Measurements from ENCODE around the gene NAA10. TPM values are rescaled to one million over a fixed set of nuclear protein-coding genes. Genes with fewer than 3 reads are reported as not detected.
A peak's percentile ranks its signal among the peaks of the same experiment; 100 is the strongest.

Gene NAA10
- total RNA-seq, 1 experiment from 2014 or later: 107 TPM

- DNase-seq (ENCODE audit: low spot score) (no peak), ATAC-seq (no peak)
- no peaks in the 10 kb centered on the region for H3K36me3 Mint-ChIP-seq
- TF ChIP-seq, protein P1, sequence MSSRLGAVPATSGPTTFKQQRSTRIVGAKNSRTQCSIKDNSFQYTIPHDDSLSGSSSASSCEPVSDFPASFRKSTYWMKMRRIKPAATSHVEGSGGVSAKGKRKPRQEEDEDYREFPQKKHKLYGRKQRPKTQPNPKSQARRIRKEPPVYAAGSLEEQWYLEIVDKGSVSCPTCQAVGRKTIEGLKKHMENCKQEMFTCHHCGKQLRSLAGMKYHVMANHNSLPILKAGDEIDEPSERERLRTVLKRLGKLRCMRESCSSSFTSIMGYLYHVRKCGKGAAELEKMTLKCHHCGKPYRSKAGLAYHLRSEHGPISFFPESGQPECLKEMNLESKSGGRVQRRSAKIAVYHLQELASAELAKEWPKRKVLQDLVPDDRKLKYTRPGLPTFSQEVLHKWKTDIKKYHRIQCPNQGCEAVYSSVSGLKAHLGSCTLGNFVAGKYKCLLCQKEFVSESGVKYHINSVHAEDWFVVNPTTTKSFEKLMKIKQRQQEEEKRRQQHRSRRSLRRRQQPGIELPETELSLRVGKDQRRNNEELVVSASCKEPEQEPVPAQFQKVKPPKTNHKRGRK (CRISPR knock-in tag; IDR thresholded peaks at IDR 0.05; ENCODE audit: borderline replicate concordance): no peak
- TF ChIP-seq ZNF396 (CRISPR knock-in tag; IDR thresholded peaks at IDR 0.05; ENCODE audit: borderline replicate concordance) (no peak), TEAD4 (CRISPR knock-in tag; IDR thresholded peaks at IDR 0.05) (no peak), CBFB (CRISPR knock-in tag; IDR thresholded peaks at IDR 0.05; ENCODE audit: low read depth) (no peak), RORB (CRISPR knock-in tag; IDR thresholded peaks at IDR 0.05) (no peak), ZNF263 (CRISPR knock-in tag; IDR thresholded peaks at IDR 0.05; ENCODE audit: low read depth) (no peak), GABPB1 (CRISPR knock-in tag; IDR thresholded peaks at IDR 0.05) (no peak), NR3C1 (CRISPR knock-in tag; conservative IDR thresholded peaks at IDR 0.05; ENCODE audit: low read depth) (no peak), SMAD3 (CRISPR knock-in tag; IDR thresholded peaks at IDR 0.05; ENCODE audit: borderline replicate concordance) (no peak), GTF2I (CRISPR knock-in tag; conservative IDR thresholded peaks at IDR 0.05) (no peak), ZNF317 (CRISPR knock-in tag; IDR thresholded peaks at IDR 0.05; ENCODE audit: borderline replicate concordance, low read depth) (no peak), JAZF1 (CRISPR knock-in tag; IDR thresholded peaks at IDR 0.05) (no peak), ZNF121 (CRISPR knock-in tag; IDR thresholded peaks at IDR 0.05) (no peak), ATF1 (CRISPR knock-in tag; IDR thresholded peaks at IDR 0.05) (no peak), NR1H2 (CRISPR knock-in tag; IDR thresholded peaks at IDR 0.05) (no peak), NFYB (CRISPR knock-in tag; conservative IDR thresholded peaks at IDR 0.05; ENCODE audit: low read depth) (no peak), TEAD1 (CRISPR knock-in tag; IDR thresholded peaks at IDR 0.05) (no peak), ZNF671 (CRISPR knock-in tag; IDR thresholded peaks at IDR 0.05) (no peak)
- TF ChIP-seq, protein P2, sequence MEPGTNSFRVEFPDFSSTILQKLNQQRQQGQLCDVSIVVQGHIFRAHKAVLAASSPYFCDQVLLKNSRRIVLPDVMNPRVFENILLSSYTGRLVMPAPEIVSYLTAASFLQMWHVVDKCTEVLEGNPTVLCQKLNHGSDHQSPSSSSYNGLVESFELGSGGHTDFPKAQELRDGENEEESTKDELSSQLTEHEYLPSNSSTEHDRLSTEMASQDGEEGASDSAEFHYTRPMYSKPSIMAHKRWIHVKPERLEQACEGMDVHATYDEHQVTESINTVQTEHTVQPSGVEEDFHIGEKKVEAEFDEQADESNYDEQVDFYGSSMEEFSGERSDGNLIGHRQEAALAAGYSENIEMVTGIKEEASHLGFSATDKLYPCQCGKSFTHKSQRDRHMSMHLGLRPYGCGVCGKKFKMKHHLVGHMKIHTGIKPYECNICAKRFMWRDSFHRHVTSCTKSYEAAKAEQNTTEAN (CRISPR knock-in tag; IDR thresholded peaks at IDR 0.05): no peak
- TF ChIP-seq, protein P3, sequence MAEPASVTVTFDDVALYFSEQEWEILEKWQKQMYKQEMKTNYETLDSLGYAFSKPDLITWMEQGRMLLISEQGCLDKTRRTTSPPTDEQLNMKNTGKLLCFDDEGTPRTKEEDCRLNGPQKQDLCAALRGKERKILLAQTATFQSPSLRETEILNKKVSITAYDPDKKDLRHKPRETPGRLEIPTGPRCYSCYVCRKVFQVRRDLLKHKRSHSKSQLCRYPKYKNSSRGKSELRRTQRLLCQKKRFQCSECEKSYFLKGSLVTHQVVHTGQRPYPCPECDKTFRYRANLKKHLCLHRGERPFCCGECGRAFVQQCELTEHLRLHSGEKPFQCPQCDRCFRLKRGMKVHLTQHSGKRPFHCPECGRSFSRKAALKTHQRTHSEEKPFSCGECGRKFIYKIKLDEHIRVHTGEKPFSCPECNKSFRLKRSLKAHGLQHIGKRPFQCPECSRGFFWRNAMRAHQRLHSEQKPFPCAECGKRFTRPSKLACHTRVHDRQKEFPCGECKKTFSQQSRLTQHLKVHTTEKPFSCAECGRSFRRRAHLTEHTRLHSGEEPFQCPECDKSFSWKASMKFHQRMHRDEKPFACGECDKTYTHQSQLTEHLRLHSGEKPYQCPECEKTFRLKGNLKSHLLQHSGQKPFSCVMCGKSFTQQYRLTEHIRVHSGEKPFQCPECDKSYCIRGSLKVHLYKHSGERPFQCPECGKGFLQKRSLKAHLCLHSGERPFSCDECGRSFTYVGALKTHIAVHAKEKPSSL (CRISPR knock-in tag; conservative IDR thresholded peaks at IDR 0.05): no peak
- no peaks in the 10 kb centered on the region; the same call in 1 of the 2 replicates for H3K27me3 Mint-ChIP-seq (ENCODE audit: low read depth)
- no peak overlapping the region for H3K4me3 Mint-ChIP-seq
- H3K4me1 Mint-ChIP-seq: peaks cover 61% of the 10 kb centered on the region
- H3K27ac Mint-ChIP-seq: no peak overlapping the region
- no peaks in the 10 kb centered on the region for H3K9me3 Mint-ChIP-seq
- POLR2A ChIA-PET: interaction anchor here (1.0 kb wide), 1 partner anchor 48 kb away, joined by 3 read pairs; no protein-coding TSS in a partner anchor
- CTCF ChIA-PET: no interaction called here
Measured at GRCh38 chrX:153880440-153880815, 54.4 kb downstream of the NAA10 start.

GRCh38 chrX:153879741-153880439 lies 54.9 kb downstream of the NAA10 start:
- DNase-seq (ENCODE audit: low spot score) (no peak), ATAC-seq (no peak)
- H3K9me3 Mint-ChIP-seq: no peaks in the 10 kb centered on the region
- H3K36me3 Mint-ChIP-seq: no peaks in the 10 kb centered on the region
- peaks cover 61% of the 10 kb centered on the region for H3K4me1 Mint-ChIP-seq
- no peak overlapping the region for H3K27ac Mint-ChIP-seq
- H3K27me3 Mint-ChIP-seq (ENCODE audit: low read depth): no peaks in the 10 kb centered on the region; the same call in 1 of the 2 replicates
- ChIA-PET POLR2A (no interaction called here), CTCF (interaction anchor here (0.8 to 2.5 kb wide), 7 partner anchors 29 to 113 kb away, joined by 3 to 10 read pairs (median 6); no protein-coding TSS in a partner anchor)
- peak overlapping the region; percentile 51; the same call in 1 of the 2 replicates for H3K4me3 Mint-ChIP-seq
- TF ChIP-seq ZNF138 (CRISPR knock-in tag; conservative IDR thresholded peaks at IDR 0.05): no peak
- no peak for TF ChIP-seq PRRX2 (CRISPR knock-in tag; IDR thresholded peaks at IDR 0.05)
- TF ChIP-seq ATF3 (CRISPR knock-in tag; conservative IDR thresholded peaks at IDR 0.05): no peak
- TF ChIP-seq E2F4 (CRISPR knock-in tag; IDR thresholded peaks at IDR 0.05; ENCODE audit: borderline replicate concordance, low read depth): no peak
- TF ChIP-seq, protein P1 (CRISPR knock-in tag; IDR thresholded peaks at IDR 0.05; ENCODE audit: borderline replicate concordance): no peak
- no peak for TF ChIP-seq ZNF416 (CRISPR knock-in tag; IDR thresholded peaks at IDR 0.05)
- TF ChIP-seq ATF2 (CRISPR knock-in tag; IDR thresholded peaks at IDR 0.05; ENCODE audit: borderline replicate concordance, low read depth): no peak
